ENCODE results near the gene LIN52. TPM values are rescaled to one million over a fixed set of nuclear protein-coding genes. Genes with fewer than 3 reads are reported as not detected.

LIN52 gene
- total and polyA plus RNA-seq, 10 donors, result 4.0 to 11.3 (median 8.5) TPM

DNA sequence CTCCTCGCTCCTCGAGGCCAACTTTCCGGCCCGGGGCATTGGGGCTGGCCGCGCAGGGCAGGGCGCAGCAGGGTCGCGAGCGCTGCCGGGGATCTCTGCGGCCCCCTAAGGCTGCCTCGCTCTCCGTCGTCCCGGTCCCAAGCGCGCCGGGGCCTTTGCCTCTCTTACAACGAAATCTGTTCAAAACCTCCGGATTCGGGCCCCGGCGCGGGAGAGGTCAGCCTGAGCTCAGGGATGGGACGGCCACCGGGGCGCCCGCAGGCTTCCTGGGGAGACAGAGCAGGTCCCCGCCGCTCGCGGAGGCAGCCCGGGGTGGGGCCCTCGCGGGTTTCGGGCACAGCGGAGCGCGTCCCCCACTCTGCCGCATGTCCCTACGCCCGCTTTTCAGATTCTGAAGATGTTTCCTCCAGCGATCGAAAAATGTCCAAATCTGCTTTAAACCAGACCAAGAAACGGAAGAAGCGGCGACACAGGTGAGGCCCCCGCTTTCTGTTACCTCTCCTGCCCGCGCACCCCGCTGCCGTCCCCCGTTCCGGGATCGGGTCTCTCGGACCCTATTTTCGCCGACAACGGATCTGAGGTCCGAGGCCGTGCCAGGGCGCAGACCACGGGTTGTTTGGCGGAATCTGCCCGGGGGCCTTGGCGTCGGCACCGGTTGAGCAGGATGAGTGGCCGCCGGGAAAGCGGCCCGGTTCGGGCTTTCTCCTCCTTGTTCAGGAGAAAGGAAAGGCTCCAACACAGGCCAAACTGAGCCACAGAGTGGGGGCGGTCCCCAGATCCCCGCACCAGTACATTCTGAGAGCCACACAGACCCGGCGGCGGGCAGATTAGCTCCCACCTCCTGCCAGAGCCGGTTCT, 156.3 kb downstream of the LIN52 start:
- TF ChIP-seq POLR2AphosphoS5 (IDR thresholded peaks at IDR 0.05) (peak in 2 of 3 donors; percentile 24 to 69), POLR2A (IDR thresholded peaks at IDR 0.05) (no peak)
- DNase-seq, result no peak
- whole genome bisulfite sequencing, 5 donors, result 2 to 4% (median 3%) methylated on average over 33 to 80 of the region's 80 CpGs
- H3K27me3 ChIP-seq (replicated peaks in 1 of 7), result peaks cover 19 to 98% (median 72%) of the 10 kb centered on the region in 7 donors
- H3K4me3 ChIP-seq, result peak overlapping the region; percentile 20 to 65 (median 28)
- H3K27ac ChIP-seq, result no peak overlapping the region
- intact Hi-C loops (cut with DNase I; ENCODE audit: low total_unique reads), result no loop called here
- H3K4me1 ChIP-seq, result peaks cover 13 to 33% (median 28%) of the 10 kb centered on the region in 6 donors
- no peaks in the 10 kb centered on the region for H3K36me3 ChIP-seq
- no peaks in the 10 kb centered on the region for H3K9me3 ChIP-seq

DNA sequence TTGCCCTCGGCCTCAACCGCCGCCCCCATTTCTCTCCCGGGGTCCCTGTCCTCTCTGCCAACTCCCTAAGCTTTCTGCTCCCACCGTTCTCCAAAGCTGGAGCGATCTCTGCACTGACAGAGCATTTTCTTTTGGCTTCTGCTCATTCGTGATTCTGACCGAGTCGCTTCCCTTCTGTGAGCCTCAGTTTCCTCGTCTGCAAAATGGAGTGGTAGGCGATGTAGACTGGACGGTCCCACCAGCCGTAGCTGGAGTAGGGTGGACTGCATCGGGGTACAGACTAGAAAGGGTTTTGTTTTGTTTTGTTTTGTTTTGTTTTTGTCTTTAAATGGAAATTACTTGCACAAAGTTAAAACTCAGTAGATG, 156.9 kb downstream of the LIN52 start:
- Histone ChIP-seq H3K27me3 (replicated peaks in 1 of 7) (peaks cover 19 to 99% (median 72%) of the 10 kb centered on the region in 7 donors), H3K4me1 (peaks cover 13 to 33% (median 28%) of the 10 kb centered on the region in 6 donors), H3K9me3 (no peaks in the 10 kb centered on the region), H3K27ac (no peak overlapping the region), H3K4me3 (peak overlapping the region in 4 of 8 donors; percentile 20 to 65 (median 34)), H3K36me3 (no peaks in the 10 kb centered on the region)
- intact Hi-C loops (cut with DNase I; ENCODE audit: low total_unique reads), result no loop called here
- DNase-seq, result no peak
- 10 to 13% (median 12%) methylated on average over 14 of the region's 14 CpGs for WGBS, 5 donors
- TF ChIP-seq POLR2AphosphoS5 (IDR thresholded peaks at IDR 0.05), result no peak
- TF ChIP-seq, protein P1, sequence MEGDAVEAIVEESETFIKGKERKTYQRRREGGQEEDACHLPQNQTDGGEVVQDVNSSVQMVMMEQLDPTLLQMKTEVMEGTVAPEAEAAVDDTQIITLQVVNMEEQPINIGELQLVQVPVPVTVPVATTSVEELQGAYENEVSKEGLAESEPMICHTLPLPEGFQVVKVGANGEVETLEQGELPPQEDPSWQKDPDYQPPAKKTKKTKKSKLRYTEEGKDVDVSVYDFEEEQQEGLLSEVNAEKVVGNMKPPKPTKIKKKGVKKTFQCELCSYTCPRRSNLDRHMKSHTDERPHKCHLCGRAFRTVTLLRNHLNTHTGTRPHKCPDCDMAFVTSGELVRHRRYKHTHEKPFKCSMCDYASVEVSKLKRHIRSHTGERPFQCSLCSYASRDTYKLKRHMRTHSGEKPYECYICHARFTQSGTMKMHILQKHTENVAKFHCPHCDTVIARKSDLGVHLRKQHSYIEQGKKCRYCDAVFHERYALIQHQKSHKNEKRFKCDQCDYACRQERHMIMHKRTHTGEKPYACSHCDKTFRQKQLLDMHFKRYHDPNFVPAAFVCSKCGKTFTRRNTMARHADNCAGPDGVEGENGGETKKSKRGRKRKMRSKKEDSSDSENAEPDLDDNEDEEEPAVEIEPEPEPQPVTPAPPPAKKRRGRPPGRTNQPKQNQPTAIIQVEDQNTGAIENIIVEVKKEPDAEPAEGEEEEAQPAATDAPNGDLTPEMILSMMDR (IDR thresholded peaks at IDR 0.05 in 8 of 11, conservative IDR thresholded peaks at IDR 0.05 in 3 of 11), result no peak
- no peak for TF ChIP-seq POLR2A (IDR thresholded peaks at IDR 0.05)

DNA sequence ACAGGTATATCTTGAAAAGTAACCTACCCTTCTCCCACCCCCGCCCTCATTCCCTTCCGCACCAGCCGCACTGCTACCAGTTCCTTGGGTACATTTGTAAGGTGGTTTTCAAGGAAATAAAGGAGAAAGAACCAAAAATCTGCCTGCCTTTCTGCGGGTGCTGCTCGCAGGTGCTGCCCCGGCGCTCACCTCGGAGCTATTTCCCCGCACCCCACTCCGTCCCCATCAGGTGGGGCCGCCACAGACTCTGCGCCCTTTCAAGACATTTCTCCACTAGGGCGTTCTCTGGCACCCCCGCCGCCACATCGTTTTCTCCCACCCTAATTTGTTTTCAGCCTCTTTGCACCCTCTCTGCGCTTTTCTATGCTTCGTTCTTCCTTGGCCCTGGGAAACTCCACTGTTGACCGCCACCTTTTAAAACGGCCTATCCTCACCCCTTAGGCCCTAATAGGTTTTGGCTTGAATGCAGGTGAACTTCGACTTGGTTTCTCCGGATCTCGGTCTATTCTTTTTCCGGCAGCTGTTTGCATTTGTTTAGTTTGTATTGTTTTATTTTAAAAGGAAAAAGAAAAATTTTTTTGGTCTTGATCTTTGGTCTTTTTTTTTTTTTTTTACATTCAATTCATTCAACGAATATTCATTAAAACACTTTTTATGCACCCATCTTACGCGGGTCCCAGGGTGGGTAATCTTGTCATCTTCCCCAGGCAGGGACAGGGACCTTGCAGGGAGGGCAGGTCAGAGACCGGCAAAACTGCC, 157.4 kb downstream of the LIN52 start:
- TF ChIP-seq POLR2AphosphoS5 (IDR thresholded peaks at IDR 0.05) (peak in 1 of 3 donors; percentile 39), POLR2A (IDR thresholded peaks at IDR 0.05) (no peak)
- 10 to 14% (median 11%) methylated on average over 28 of the region's 28 CpGs for WGBS, 5 donors
- Histone ChIP-seq H3K4me3 (peak overlapping the region in 1 of 8 donors; percentile 65), H3K27me3 (replicated peaks in 1 of 7) (peaks cover 19 to 99% (median 72%) of the 10 kb centered on the region in 7 donors), H3K36me3 (no peaks in the 10 kb centered on the region), H3K9me3 (no peaks in the 10 kb centered on the region), H3K27ac (no peak overlapping the region), H3K4me1 (peaks cover 13 to 33% (median 28%) of the 10 kb centered on the region in 6 donors)
- DNase-seq, result no peak
- intact Hi-C loops (cut with DNase I; ENCODE audit: low total_unique reads), result no loop called here

GRCh38 chr14:74242780-74243042, 158.0 kb downstream of the LIN52 start:
- H3K36me3 ChIP-seq, result no peaks in the 10 kb centered on the region
- intact Hi-C loops (cut with DNase I; ENCODE audit: low total_unique reads), result no loop called here
- no peaks in the 10 kb centered on the region for H3K9me3 ChIP-seq
- 26 to 31% (median 30%) methylated on average over 4 of the region's 4 CpGs for WGBS, 5 donors
- DNase-seq, result no peak
- no peak overlapping the region for H3K27ac ChIP-seq
- H3K27me3 ChIP-seq (replicated peaks in 1 of 7), result peaks cover 19 to 99% (median 72%) of the 10 kb centered on the region in 7 donors
- no peak for TF ChIP-seq POLR2AphosphoS5 (IDR thresholded peaks at IDR 0.05)
- TF ChIP-seq POLR2A (IDR thresholded peaks at IDR 0.05), result no peak
- TF ChIP-seq, protein P1 (IDR thresholded peaks at IDR 0.05 in 8 of 11, conservative IDR thresholded peaks at IDR 0.05 in 3 of 11), result no peak
- H3K4me3 ChIP-seq, result no peak overlapping the region
- H3K4me1 ChIP-seq, result peaks cover 13 to 33% (median 28%) of the 10 kb centered on the region in 6 donors

DNA sequence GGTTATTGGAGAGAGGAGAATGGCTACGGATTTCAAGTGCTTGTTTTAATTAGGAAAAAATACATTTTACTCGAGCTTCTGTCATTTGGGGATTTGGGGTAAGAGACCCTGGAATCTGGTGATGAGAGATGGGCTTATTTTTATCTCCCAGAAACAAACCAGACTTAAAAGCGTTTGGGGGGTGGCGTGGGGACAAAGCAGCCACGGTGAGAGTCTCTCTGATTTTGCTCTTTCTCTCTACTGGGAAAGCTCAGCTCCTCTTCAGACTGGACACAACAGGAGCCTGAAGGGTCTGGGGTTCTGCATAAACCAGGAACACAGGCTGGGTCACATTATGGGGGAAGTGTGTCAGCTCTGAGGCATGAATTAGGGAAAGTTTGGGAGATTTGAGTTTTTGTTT, 158.3 kb downstream of the LIN52 start:
- H3K9me3 ChIP-seq, result no peaks in the 10 kb centered on the region
- H3K4me3 ChIP-seq, result no peak overlapping the region
- H3K36me3 ChIP-seq, result no peaks in the 10 kb centered on the region
- H3K4me1 ChIP-seq, result peaks cover 13 to 33% (median 28%) of the 10 kb centered on the region in 6 donors
- H3K27ac ChIP-seq, result no peak overlapping the region
- peaks cover 19 to 99% (median 69%) of the 10 kb centered on the region in 7 donors for H3K27me3 ChIP-seq (replicated peaks in 1 of 7)
- 13 to 28% (median 17%) methylated on average over 5 of the region's 5 CpGs for WGBS, 5 donors
- TF ChIP-seq, protein P1 (IDR thresholded peaks at IDR 0.05 in 8 of 11, conservative IDR thresholded peaks at IDR 0.05 in 3 of 11), result no peak
- TF ChIP-seq POLR2A (IDR thresholded peaks at IDR 0.05) (no peak), POLR2AphosphoS5 (IDR thresholded peaks at IDR 0.05) (no peak)
- intact Hi-C loops (cut with DNase I; ENCODE audit: low total_unique reads), result no loop called here
- no peak for DNase-seq

Data from spleen (tissue), 11 donors.